GM18520 (cell line): ENCODE data around the gene KCNK18.
"Not testable (repeated sequence)": the region's sequence is repeated elsewhere in the genome, so short reads cannot be mapped to it uniquely, and the experiment has no call there.

Source experiments
- ATAC-seq: cut with Tn5 transposase; IDR thresholded peaks from one replicate; pipeline ENCODE4 v1.9.1; 2021; ENCODE audit not compliant: unreplicated experiment

KCNK18 gene

GRCh38 chr10:117170244-117170643 lies 27.0 kb upstream of the KCNK18 start:
- ATAC-seq: no peak

- ATAC-seq: no peak
These were observed 22.7 kb upstream of the KCNK18 start for GRCh38 chr10:117174439-117175214.

DNA sequence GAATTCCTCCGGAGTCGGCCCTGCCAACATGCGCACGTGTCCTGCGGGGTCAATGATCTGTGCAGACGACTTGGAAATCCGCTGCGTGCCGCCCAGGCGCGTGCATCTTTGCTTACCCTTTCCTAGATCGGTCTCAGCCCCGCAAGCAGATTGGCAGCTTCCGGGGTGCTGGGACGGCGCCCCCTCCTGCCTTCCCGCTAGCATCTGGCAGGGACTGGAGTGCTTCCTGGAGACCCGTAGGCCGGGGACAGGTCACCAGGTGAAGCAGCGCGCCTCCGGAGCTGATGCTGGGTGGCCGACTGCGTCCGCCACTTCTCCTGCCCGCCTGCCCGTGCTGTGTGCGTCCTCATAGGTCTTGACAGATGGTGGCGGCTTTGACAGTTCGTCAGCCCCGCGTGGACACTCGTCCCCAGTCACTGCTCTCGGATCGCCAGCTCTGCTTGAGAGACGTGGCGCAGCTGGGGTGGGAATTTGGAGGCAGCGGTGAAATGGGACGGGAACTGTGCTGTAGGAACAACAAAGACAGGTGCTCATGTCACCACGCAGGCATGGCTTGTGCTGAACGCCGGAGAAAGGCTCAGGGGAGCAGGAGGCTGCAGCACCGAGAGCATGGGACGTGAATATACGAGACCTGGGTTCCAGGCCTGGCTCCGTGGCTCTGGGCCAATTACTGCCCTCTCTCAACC lies 21.9 kb upstream of the KCNK18 start:
- no peak for ATAC-seq

DNA sequence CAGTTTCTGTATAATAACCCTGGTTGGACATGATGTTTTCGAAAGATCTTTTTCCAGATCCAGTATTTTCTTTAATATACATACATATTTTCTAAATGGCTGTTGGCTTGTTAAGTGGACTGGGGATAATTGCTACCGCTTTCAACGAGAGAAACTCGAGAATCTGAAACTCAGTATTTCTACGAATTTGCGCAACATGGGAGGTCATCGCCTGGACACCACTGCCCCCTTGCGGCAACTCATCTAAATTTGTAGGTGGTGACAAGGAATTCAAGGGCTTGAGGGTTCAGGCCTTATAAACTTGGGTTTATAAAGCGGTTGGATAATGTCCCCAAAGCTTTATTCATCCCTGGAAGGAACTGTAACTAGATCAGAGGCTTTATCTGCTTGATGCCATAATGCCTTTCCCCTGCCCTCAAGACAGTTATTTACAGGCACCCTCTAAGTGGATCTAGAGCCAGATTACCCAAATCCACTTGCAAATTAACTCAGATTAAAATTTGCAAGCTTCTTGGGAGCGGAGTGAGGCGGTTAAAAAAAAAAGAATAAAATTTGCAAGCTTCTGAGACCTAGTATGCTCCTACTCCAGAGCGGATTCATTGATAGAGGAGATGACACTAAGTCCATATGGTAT lies 21.3 kb upstream of the KCNK18 start:
- no peak for ATAC-seq

DNA sequence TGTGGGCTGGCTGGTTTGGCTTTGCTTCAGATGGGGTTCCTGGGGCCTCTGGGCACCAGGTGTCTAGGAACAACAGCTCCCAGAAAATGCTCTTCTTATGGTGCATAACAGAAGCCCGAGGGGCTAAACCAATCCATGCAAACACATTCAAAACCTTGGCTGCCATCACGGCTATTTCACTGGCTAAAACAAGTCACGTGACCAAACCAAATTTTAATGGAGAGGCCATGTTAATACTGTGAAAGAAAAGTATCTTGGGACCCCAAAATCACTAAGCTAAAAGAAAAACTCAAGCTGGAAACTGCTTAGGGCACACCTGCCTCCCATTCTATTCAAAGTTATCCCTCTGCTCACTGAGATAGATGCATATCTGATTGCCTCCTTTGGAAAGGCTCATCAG lies 19.1 kb upstream of the KCNK18 start:
- ATAC-seq: no peak

DNA sequence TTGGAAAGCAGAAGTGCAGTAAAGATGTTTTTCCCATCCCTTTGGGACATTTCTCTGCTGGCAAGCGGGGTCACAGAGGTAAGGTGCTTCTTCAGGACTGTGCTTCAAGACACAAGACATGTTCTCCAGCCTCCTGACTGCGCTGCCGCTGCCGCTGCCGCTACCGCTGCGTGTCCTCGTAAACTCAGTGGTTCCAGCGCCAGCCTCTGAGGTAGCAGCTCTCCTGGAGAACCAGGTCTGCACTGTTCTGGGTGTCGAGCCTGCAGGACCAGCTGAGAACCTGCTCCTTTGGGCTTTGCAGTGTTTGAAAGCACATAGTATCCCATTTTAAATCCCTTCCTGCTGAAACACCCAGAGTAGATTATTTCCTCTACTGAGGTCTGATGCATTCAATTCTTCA lies 13.0 kb upstream of the KCNK18 start:
- no peak for ATAC-seq

GRCh38 chr10:117184821-117185220 lies 12.5 kb upstream of the KCNK18 start:
- ATAC-seq: no peak

DNA sequence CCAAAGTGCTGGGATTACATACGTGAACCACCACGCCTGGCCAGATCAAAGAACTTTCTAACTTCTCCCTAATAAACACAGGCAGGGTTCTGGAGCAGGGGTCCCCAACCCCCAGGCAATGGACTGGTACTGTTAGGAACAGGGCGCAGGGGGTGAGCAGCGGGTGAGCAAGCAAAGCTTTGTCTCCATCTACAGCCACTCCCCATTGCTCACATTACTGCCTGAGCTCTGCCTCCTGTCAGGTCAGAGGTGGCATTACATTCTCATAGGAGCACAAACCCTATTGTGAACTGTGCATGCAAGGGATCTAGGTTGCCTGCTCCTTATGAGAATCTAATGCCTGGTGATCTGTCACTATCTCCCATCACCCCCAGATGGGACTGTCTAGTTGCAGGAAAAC lies 11.5 kb upstream of the KCNK18 start:
- ATAC-seq: not testable (repeated sequence)

DNA sequence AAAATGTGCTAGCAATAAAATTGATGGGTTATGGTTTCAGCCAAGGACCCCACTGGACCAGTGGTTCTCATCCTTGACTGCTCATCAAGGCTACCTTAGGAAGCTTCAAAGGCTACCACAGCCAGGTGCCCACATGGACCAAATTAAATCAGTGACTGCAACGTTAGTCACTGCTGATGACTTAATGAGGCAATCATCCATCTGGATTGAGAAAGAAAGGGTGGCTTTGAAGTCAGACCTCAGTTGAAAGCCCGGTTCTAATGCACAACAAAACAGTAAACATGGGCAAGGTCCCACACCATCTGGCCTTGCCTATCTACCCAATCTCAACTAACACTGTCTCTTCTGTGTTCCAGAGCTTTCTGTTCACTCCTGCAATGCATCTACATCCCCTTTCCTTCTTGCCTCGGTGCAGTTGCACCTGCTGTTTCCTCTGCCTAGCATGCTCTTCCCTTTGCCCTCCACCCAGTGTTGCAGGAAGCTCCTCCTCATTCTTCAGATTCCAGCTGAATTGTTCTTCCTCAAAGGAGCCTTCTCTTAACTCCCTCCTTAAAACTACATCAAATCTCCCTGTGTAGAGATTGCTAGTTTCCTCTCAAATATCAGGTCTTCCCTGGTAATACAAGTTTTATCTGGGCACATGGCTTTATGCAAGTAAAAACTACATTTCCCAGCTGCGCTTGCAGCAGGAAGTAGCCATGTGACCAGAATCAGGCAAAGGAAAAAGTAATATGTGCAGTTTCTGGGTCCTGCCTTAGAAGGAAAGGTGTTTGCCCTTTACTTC lies 10.3 kb upstream of the KCNK18 start:
- no peak for ATAC-seq

GRCh38 chr10:117188371-117188770 lies 8.9 kb upstream of the KCNK18 start:
- ATAC-seq: no peak

DNA sequence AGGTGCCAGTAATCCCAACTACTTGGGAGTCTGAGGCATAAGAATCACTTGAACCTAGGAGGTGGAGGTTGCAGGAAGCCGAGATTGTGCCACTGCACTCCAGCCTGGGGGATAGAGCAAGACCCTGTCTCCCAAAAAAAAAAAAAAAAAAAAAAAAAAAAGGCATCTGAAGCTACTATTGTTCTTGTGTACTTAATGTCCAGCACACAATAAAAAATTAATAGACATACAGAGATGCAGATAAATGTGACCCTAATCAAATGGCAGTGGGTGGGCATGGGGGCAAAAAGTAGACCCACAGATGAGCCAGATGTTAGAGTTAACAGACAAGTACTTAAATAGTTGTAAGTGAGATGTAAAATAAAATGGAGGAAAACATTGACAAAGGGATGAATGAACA lies 7.7 kb upstream of the KCNK18 start:
- ATAC-seq: no peak

- ATAC-seq: no peak
These were observed 799 bp downstream of the KCNK18 start for GRCh38 chr10:117198088-117198487.

DNA sequence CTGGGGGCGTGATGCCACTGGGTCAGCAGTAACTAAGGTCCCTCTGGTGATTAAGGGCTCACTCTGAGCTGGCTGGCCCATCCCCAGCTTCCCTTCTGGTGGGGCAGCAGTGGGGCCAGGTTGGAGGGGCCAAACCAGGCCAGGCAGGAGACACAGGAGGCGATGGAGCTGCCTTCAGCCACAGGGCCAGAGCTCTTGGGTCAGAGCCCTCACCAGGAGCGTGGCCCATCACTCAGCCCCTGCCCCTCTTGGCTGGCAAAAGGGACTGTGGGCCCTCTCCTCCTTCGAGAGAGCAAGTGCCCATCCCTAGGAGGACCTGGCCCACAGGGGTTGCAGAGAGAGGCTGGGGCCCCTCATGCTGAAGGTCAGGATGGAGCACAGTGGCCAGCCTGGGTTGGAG lies 4.5 kb downstream of the KCNK18 start:
- ATAC-seq: no peak

GRCh38 chr10:117204316-117204715 lies 7.0 kb downstream of the KCNK18 start:
- ATAC-seq: no peak

- ATAC-seq: no peak
These were observed 14.9 kb downstream of the KCNK18 start for GRCh38 chr10:117212176-117212575.

DNA sequence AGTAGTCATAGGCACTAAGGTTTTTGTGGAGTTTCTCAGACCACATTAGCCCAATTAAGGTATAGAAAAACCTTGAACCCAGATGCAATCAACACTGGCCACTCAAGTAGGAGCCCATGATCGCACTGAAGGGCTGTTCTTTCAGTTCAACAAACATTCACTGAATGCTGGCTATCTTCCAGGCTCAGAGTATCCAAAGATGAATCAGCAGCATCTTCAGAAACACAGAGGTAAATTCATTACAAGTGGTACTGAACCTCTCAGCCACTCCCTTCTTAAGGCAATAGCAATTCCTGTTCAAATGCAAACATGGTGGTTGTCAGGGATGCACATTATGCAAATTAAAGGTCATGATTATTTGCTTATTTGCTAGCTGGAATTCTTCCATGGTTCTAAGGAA lies 17.1 kb downstream of the KCNK18 start:
- ATAC-seq: no peak

DNA sequence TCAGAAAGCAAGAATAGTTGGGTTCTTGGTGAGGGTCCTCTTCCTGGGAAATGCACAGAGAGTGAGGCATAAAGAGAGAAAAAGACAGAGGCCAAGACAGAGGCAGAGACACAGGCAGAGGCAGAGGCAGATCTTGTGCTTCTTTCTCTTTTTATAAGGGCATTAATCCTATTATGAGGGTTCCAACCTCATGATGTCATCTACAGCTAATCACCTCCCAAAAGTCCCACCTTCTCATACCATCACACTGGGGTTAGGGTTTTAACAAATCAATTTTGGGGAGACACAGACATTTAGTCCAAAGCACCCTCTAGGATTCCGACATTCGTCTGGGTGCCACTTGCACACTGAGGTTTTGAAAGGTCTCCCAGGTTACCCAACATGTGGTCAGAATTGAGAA lies 17.8 kb downstream of the KCNK18 start:
- ATAC-seq: no peak

- ATAC-seq: no peak
These were observed 18.7 kb downstream of the KCNK18 start for GRCh38 chr10:117216028-117216427.

GRCh38 chr10:117216611-117217195 lies 19.4 kb downstream of the KCNK18 start:
- ATAC-seq: peak; percentile 57

GRCh38 chr10:117217196-117217761 lies 20.0 kb downstream of the KCNK18 start:
- ATAC-seq: no peak

- no peak for ATAC-seq
These were observed 21.4 kb downstream of the KCNK18 start for GRCh38 chr10:117218654-117219053.
